ENCODE data around the gene EHMT1. TPM values are rescaled to one million over a fixed set of nuclear protein-coding genes. Genes with fewer than 3 reads are reported as not detected.

Gene EHMT1
- total and polyA plus RNA-seq, 2 donors, result 44.7 to 48.6 TPM

DNA sequence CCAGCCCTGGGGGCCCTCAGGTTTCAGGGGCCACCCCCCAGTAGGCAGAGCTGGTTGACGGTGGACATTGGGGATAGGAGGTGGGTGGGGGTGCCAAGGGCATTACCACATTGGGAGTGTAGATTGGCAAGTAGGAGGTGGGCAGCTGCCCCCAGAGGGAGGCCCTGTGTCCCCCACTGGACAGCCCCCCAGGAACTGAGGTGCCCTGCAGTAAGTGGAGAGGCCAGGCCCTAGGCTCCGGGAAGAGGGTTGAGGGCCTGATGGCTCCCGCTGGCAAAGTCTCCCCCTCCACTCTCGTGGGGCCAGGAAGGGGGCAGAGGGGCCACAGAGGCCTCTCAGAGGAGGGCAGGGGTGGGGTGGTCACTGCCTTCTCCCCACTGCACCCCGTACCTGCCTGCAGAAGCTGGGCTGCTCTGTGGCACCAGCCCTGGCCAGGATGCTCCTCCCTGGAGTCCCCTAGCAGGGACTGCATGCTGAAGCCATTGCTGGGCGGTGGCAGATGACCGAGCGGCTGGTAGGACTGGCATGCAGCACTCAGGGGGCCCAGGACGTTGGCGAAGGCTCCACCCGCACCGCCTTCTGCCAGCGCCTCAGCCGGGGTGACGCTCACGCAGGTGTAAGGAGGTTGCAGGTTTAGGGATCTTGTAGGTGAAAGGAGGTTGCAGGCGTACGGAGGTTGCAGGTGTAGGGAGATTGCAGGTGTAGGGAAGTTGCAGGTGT, 169.1 kb downstream of the EHMT1 start:
- peaks cover 4% of the 10 kb centered on the region for H3K36me3 ChIP-seq (ENCODE audit: insufficient read depth)

DNA sequence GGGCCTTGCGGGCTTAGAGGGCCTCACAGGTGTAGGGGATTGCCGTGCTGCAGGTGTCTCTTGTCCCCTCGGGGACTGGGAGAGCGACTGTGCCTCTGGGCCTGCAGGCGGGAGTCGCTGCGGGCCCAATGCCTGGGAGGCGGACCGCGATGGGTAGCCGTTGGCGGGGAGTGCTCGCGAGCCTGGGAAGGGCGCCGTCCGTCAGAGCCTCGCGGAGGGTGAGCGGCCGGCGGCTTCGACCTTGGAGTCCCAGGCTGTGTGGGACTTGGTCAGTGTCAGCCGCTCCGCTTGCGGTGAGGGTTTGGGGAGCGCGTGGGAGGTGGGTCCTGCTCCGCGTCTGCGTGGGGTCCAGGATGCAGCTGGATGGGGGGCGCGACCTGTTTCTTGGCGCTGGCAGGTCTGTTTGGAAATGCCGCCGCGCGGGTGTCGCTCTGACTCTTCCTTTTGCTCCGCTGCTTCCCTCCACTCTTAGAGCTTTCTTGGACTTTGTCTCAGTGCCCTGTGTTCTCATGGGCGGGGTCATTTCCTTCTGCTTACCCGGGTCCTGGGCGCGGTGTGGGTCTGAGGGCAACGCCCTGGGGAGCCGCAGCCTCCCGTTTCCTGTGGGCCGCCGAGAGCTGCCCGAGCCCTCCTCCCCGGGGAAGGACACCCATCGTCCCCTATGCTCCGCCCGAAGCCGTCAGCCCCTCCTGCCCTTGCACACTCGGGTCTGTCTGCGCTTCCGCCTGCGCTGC, 169.9 kb downstream of the EHMT1 start:
- no peaks in the 10 kb centered on the region for H3K4me1 ChIP-seq (ENCODE audit: insufficient read depth)
- peaks cover 4% of the 10 kb centered on the region for H3K36me3 ChIP-seq (ENCODE audit: insufficient read depth)
- 83% methylated on average over 59 of the region's 59 CpGs for WGBS
- DNase-seq (ENCODE audit: extremely low spot score), result no peak
- H3K4me3 ChIP-seq (ENCODE audit: low read depth, low read length), result no peak overlapping the region
- H3K27ac ChIP-seq (ENCODE audit: low read depth), result no peak overlapping the region

More for the DNA sequence above, 169.1 kb downstream of the EHMT1 start:
- H3K27ac ChIP-seq (ENCODE audit: low read depth), result no peak overlapping the region
- DNase-seq (ENCODE audit: extremely low spot score), result no peak
- H3K4me1 ChIP-seq (ENCODE audit: insufficient read depth), result no peaks in the 10 kb centered on the region
- 92% methylated on average over 18 of the region's 18 CpGs for WGBS
- no peak overlapping the region for H3K4me3 ChIP-seq (ENCODE audit: low read depth, low read length)

GRCh38 chr9:137789295-137789895, 170.6 kb downstream of the EHMT1 start:
- Histone ChIP-seq H3K36me3 (ENCODE audit: insufficient read depth) (peaks cover 4% of the 10 kb centered on the region), H3K27ac (ENCODE audit: low read depth) (no peak overlapping the region), H3K4me3 (ENCODE audit: low read depth, low read length) (no peak overlapping the region), H3K4me1 (ENCODE audit: insufficient read depth) (no peaks in the 10 kb centered on the region)
- no peak for DNase-seq (ENCODE audit: extremely low spot score)
- 90% methylated on average over 20 of the region's 20 CpGs for WGBS

DNA sequence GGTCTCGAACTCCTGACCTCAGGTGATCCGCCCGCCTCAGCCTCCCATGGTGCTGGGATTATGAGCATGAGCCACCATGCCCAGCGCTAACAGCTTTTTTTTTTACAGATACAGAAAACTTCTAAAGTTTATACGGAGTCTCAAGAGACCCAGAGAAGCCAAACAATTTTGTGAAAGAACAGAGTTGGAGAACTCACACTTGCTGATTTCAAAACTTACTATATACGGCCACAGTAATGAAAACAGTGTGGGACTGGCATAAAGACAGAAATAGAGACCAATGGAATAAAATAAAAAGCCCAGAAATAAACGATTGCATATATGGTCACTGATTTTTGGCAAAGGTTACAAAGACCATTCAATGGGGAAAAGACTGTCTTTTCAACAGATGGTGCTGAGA, 173.1 kb downstream of the EHMT1 start:
- 83% methylated on average over 7 of the region's 7 CpGs for WGBS
- no peak for DNase-seq (ENCODE audit: extremely low spot score)
- no peaks in the 10 kb centered on the region for H3K4me1 ChIP-seq (ENCODE audit: insufficient read depth)
- no peak overlapping the region for H3K4me3 ChIP-seq (ENCODE audit: low read depth, low read length)
- H3K36me3 ChIP-seq (ENCODE audit: insufficient read depth), result peaks cover 4% of the 10 kb centered on the region
- H3K27ac ChIP-seq (ENCODE audit: low read depth), result no peak overlapping the region

- no peak for DNase-seq (ENCODE audit: extremely low spot score)
- H3K4me3 ChIP-seq (ENCODE audit: low read depth, low read length), result no peak overlapping the region
- H3K4me1 ChIP-seq (ENCODE audit: insufficient read depth), result no peaks in the 10 kb centered on the region
- 94% methylated on average over 13 of the region's 13 CpGs for WGBS
- H3K36me3 ChIP-seq (ENCODE audit: insufficient read depth), result no peaks in the 10 kb centered on the region
- H3K27ac ChIP-seq (ENCODE audit: low read depth), result no peak overlapping the region
These were observed 174.5 kb downstream of the EHMT1 start for GRCh38 chr9:137793196-137793841.

GRCh38 chr9:137795156-137795666, 176.4 kb downstream of the EHMT1 start:
- Histone ChIP-seq H3K4me3 (ENCODE audit: low read depth, low read length) (no peak overlapping the region), H3K4me1 (ENCODE audit: insufficient read depth) (no peaks in the 10 kb centered on the region), H3K36me3 (ENCODE audit: insufficient read depth) (peaks cover 4% of the 10 kb centered on the region), H3K27ac (ENCODE audit: low read depth) (no peak overlapping the region)
- DNase-seq (ENCODE audit: extremely low spot score), result no peak
- WGBS, result 85% methylated on average over 9 of the region's 9 CpGs

GRCh38 chr9:137797206-137798120, 178.7 kb downstream of the EHMT1 start:
- Histone ChIP-seq H3K4me3 (ENCODE audit: low read depth, low read length) (no peak overlapping the region), H3K4me1 (ENCODE audit: insufficient read depth) (no peaks in the 10 kb centered on the region), H3K36me3 (ENCODE audit: insufficient read depth) (peaks cover 5% of the 10 kb centered on the region), H3K27ac (ENCODE audit: low read depth) (no peak overlapping the region)
- no peak for DNase-seq (ENCODE audit: extremely low spot score)
- WGBS, result 95% methylated on average over 19 of the region's 19 CpGs

DNA sequence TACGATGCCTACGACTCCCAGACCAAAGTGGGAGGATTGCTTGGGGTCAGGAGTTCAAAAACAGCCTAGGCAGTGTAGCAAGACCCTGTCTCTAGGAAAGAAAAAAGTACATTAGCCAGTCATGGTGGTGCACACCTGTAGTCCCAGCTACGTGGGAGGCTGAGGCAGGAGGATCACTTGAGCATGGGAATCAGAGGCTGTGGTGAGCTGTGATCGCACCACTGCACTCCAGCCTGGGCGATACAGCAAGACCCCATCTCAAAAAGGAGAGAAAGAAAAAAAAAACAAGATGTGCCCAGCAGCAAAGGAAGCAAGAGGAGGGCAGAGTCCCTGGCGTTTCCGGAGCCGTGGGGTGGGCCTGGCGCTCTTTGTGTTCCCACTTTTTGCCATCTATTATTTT, 179.3 kb downstream of the EHMT1 start:
- Histone ChIP-seq H3K4me3 (ENCODE audit: low read depth, low read length) (no peak overlapping the region), H3K36me3 (ENCODE audit: insufficient read depth) (peaks cover 7% of the 10 kb centered on the region), H3K4me1 (ENCODE audit: insufficient read depth) (no peaks in the 10 kb centered on the region), H3K27ac (ENCODE audit: low read depth) (no peak overlapping the region)
- DNase-seq (ENCODE audit: extremely low spot score), result no peak
- 96% methylated on average over 9 of the region's 9 CpGs for WGBS

DNA sequence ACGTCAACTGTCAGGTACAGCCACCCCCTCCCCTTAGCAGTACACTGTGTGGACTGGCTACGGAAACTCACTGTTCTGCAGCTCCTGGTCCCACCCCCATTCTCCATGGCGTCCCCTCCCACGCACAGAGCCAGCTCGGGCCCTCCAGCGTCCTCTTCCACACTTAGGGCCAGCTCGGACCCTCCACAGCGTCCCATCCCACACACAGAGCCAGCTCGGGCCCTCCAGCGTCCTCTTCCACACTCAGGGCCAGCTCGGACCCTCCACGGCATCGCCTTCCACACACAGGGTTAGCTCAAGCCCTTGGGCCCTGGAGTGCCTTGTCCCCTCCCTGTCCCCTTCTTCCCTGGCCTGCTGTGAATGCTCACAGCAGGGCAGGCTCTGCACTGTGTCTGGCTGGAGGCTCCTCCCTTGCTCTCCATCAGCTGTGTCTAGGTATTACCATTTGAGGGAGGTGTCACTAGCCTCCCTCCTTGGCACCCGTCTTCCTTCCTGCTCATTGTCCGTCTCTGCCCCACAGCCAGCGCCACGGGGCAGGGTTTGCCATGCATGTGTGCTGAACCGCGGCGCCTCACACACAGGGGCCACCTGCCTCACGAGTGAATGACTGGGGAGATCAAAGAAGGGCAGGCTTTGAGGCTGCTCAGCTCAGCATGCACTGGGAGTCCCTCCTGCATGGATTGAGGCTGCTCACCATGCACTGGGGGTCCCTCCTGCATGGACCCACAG, 180.3 kb downstream of the EHMT1 start:
- no peak overlapping the region for H3K4me3 ChIP-seq (ENCODE audit: low read depth, low read length)
- no peak for DNase-seq (ENCODE audit: extremely low spot score)
- WGBS, result 92% methylated on average over 21 of the region's 21 CpGs
- no peaks in the 10 kb centered on the region for H3K4me1 ChIP-seq (ENCODE audit: insufficient read depth)
- H3K36me3 ChIP-seq (ENCODE audit: insufficient read depth), result peaks cover 7% of the 10 kb centered on the region
- no peak overlapping the region for H3K27ac ChIP-seq (ENCODE audit: low read depth)

GRCh38 chr9:137799630-137799983, 180.8 kb downstream of the EHMT1 start:
- Histone ChIP-seq H3K4me3 (ENCODE audit: low read depth, low read length) (no peak overlapping the region), H3K27ac (ENCODE audit: low read depth) (no peak overlapping the region), H3K4me1 (ENCODE audit: insufficient read depth) (no peaks in the 10 kb centered on the region), H3K36me3 (ENCODE audit: insufficient read depth) (peaks cover 7% of the 10 kb centered on the region)
- 93% methylated on average over 12 of the region's 12 CpGs for WGBS
- DNase-seq (ENCODE audit: extremely low spot score), result no peak

GRCh38 chr9:137800196-137801022, 181.6 kb downstream of the EHMT1 start:
- Histone ChIP-seq H3K4me1 (ENCODE audit: insufficient read depth) (no peaks in the 10 kb centered on the region), H3K4me3 (ENCODE audit: low read depth, low read length) (no peak overlapping the region), H3K27ac (ENCODE audit: low read depth) (no peak overlapping the region), H3K36me3 (ENCODE audit: insufficient read depth) (peaks cover 7% of the 10 kb centered on the region)
- 92% methylated on average over 31 of the region's 31 CpGs for WGBS
- no peak for DNase-seq (ENCODE audit: extremely low spot score)

DNA sequence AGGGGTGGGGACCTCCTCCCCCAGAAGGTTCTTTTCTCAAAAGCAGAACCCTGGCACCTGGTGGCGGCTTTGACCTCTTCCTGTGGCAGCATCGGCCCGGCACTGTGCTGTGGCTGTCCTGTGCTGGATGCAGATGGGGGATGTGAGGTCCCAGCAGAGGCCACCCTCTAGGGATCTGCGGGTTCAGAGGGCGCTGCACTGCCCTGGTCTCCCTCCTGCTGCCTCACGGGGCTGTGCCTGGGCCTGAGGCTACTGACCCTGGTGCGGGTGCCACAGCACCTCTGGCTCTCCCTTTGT, 182.2 kb downstream of the EHMT1 start:
- no peak overlapping the region for H3K27ac ChIP-seq (ENCODE audit: low read depth)
- peaks cover 7% of the 10 kb centered on the region for H3K36me3 ChIP-seq (ENCODE audit: insufficient read depth)
- no peaks in the 10 kb centered on the region for H3K4me1 ChIP-seq (ENCODE audit: insufficient read depth)
- DNase-seq (ENCODE audit: extremely low spot score), result no peak
- no peak overlapping the region for H3K4me3 ChIP-seq (ENCODE audit: low read depth, low read length)
- WGBS, result 93% methylated on average over 7 of the region's 7 CpGs
